IPS-NIHi7 (cell line): ENCODE measurements around the gene RUBCN.
"Not testable (repeated sequence)": the region's sequence is repeated elsewhere in the genome, so short reads cannot be mapped to it uniquely, and the experiment has no call there.

Experiments
- DNase-seq: peaks from one replicate; pipeline ENCODE4 v3.0.0; 2012; ENCODE audit warnings: mixed read lengths; ENCODE audit errors: extremely low spot score

RUBCN gene

DNA sequence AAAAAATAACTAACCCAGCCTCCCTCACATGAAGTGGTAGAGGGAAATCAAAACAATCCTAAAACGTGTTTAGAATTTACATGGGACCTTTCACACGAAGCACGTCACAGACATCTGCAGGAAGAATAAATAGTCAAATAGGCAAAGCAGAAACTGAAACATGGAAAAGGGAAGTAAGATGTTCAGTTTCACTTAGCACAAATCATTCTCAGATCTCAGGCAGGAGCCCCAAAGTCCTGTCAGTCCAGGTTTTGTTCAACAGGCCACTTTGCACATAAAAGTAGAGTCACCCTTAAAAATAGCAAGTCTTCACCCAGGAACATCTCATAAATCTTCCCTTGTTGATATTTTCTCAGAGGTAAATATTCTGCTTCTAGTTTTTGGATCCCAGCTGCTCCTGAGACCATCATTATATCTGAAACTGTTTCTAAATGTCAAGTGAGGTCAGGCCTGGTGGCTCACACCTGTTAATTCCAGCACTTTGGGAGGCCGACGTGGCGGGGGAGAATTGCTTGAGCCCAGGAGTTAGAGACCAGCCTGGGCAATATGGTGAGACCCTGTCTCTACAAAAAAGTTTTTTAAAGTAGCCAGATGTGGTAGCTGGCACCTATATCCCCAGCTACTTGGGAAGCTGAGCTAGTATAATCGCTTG is 1.9 kb downstream of the RUBCN start:
- no peak for DNase-seq

DNA sequence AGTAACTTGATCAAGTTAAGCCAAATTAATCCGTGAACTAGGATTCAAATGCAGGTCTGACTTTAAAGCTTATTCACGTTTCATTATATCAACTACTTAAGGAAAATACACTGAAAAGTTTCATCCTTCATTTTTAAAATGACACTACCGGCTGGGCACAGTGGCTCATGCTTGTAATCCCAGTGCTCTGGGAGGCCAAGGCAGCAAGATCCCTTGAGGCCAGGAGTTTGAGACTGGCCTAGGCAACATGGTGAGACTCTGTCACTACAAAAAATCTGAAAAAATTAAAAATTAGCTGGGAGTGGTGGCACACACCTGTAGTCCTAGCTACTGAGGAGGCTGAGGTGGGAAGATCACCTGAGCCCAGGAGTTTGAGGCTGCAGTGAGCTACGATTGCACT is 3.7 kb downstream of the RUBCN start:
- no peak for DNase-seq

- not testable (repeated sequence) for DNase-seq
Observed at GRCh38 chr3:197731483-197731882, 5.2 kb downstream of the RUBCN start.

DNA sequence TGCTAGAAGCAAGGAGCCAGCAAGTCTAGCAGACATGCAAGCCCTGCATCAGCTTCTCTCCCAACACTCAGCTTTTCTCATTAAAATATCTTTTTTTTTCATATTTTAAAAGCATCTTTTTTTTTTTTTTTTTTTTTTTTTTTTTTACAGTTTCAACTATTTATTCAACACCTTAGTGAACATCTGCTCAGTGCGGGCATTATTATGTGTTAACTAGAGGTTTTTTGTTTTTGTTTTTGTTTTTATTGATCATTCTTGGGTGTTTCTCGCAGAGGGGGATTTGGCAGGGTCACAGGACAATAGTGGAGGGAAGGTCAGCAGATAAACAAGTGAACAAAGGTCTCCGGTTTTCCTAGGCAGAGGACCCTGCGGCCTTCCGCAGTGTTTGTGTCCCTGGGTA is 5.9 kb downstream of the RUBCN start:
- not testable (repeated sequence) for DNase-seq

DNA sequence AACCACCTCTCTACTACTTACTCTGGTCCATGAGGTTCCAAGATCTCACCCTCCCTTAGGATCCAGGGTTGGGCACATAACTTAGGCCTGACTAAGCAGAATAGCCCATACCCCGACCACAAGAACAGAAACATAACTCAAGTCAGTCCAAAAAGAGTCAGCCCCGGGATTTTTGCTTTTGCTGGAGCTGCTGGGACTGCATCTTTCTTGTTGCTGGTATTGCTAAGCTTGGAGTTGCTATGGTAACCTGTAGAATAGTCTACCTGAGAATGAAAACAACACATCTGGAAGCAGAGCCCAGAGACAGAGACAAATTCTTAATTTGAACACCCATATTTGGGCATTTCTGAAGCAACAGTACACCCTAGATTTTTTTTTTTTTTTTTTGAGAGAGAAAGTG is 6.5 kb downstream of the RUBCN start:
- DNase-seq: no peak

GRCh38 chr3:197728487-197728886 is 8.2 kb downstream of the RUBCN start:
- DNase-seq: no peak

GRCh38 chr3:197727878-197728277 is 8.8 kb downstream of the RUBCN start:
- not testable (repeated sequence) for DNase-seq

DNA sequence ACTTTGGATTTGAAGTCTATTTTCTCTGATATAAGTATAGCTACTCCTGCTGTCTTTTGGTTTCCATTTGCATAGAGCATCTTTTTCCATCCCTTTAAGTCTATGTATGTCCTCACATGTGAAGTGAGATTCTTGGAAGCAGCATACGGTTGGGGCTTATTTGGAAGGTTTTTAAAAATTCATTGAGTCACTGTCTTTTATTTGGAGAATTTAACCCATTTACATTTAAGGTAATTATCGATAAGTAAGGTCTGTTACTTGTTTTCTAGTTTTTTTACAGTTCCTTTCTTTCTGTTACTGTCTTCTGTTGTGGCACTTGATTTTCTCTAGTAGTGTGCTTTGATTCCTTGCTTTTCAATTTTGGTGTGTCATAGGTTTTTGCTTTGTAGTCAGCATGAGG is 14.0 kb downstream of the RUBCN start:
- no peak for DNase-seq

GRCh38 chr3:197720694-197721093 is 16.0 kb downstream of the RUBCN start:
- DNase-seq: no peak

- no peak for DNase-seq
Observed at GRCh38 chr3:197718891-197719290, 17.8 kb downstream of the RUBCN start.

GRCh38 chr3:197714251-197714650 is 22.5 kb downstream of the RUBCN start:
- DNase-seq: no peak

DNA sequence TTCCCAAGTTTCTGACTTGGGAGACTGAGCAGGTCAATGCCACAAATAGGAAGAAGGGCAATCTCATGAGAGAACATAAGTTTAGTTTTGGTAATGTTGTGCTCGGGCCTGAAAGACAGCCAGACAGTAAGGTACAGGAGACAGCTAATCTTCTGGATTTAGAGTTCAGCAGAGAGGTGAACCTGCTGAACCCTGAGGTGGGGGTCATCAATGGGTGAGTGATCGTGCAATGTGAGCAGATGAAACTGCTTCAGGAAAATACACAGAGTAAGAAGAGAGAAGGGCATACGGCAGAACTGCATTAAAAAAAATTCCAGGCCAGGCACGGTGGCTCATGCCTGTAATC is 23.3 kb downstream of the RUBCN start:
- no peak for DNase-seq

DNA sequence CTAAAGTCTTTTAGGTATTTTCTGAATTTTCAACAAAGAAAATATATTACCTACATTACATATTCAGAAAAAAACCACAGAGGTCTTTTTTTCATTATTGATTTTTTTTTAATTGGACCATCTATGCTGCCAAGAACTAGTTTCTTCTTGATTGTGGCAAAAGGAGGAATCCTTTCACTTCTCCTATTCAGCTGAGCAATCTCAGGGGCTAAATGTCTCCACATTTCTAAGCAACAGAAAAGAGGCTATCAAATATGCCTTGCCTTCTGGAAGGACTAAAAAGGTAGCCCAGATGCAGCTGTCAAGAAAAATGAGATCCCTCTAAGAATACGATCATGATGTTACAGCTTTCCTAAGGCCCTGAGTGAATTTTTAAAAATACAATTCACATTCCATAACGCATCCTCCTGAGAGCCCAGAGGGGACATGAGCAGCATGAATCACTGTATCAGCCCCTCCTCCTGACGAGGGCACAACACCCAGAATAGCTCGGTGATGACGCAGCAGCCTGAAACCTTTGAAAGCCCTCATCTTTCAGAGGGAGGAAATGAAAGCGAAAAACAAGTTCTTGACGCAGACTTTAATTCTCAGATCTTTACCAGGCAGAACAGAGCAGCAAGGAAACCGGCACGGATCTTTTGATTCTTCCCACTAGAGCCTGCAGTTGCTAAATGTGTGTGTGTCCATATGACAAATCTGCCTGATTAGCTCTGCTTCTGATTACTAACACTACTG is 24.6 kb downstream of the RUBCN start:
- DNase-seq: peak; percentile 71

- not testable (repeated sequence) for DNase-seq
Observed at GRCh38 chr3:197710965-197711364, 25.7 kb downstream of the RUBCN start.

GRCh38 chr3:197709135-197709534 is 27.6 kb downstream of the RUBCN start:
- DNase-seq: no peak

GRCh38 chr3:197706658-197707057 is 30.0 kb downstream of the RUBCN start:
- no peak for DNase-seq

DNA sequence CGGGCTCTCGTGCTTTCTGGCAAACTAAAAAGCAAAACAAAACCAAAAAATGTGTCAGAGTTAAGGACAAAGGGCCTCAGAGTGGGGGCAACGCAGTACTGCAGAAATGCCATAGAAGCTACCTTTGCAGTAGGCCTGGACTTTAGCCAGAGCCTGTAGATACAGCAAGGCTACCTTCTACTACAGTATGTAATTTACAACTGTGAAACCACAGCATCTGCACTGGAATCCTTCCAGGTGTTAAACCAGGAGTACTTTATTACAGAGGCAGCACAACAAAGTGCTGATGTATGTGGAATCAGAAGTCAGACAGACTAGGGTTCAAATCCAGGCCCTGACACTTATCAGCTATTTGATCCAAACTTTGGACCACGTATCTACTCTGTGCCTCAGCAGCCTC is 34.9 kb downstream of the RUBCN start:
- DNase-seq: no peak

DNA sequence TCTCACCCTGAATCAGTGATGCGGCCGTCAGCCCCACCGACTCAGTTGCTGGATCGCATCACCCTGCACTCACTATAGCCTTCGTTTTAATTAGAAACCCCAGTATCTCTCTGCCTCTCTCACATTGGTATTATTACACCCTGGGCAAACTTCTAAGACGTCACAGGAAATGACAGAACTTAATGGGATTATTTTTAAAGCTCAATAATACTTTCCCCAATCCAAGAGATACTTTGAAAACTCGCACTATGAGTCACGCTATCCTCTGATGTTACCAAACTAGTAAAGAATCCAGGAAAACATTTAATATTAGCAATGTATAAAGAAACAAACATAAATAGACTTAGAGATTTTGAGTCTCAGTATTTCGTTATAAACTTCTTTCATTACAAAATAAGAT is 36.6 kb downstream of the RUBCN start:
- no peak for DNase-seq

- DNase-seq: no peak
Observed at GRCh38 chr3:197697355-197697754, 39.3 kb downstream of the RUBCN start.

DNA sequence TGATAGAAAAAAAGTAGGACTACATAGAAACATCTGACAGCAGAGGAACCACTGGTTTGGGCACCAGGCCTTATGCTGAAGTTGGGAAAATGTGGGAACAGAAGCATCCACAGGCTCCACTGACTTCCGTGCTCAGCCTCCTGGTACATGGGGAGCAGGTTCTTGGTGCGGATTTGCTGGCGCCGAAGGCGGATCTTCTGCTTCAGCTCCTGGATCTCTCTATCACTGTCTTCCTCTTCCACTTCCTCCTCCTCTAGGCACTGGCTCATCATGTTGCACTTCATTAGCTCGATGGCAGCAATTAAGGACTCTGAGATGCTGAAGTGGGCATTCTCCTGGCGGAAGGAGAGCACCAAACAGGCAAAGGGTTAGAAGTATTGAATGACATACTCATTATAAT is 42.5 kb downstream of the RUBCN start:
- DNase-seq: no peak

DNA sequence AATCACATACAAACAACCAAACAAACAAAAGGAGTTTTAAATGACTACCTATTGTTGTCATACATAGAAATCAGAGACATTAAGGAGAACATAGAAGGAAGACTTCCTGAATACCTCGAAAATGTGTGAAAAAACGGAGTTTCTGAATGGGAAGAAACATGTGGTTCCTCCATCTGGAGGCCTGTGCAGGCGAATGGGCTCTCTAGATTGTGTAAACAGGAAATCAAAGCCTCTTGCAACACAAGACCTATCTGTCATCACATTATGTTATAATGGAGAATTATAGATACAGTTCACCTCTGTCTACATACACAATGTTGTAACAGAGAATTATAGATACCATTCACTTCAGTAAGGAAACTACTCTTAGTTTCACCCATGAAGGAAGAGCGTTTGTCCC is 44.1 kb downstream of the RUBCN start:
- no peak for DNase-seq

DNA sequence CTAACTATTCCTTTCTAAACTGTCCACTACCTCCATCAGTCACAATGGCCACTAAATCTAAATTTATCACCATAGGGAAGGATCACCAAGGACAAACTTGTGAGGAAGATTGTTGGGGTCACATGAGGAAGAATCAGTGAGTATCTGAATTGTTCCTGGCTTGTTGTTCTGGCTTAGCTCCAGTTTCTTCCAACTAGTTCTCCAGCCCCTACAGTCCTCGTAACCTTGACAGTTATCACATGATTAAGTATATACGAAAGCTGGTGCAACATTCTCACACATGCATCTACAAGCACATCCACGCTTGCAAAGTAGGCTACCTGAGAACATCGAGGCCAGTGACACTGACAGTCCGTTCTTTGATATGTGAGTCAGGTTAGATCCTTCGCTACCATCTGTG is 46.0 kb downstream of the RUBCN start:
- no peak for DNase-seq

- no peak for DNase-seq
Observed at GRCh38 chr3:197687570-197687969, 49.1 kb downstream of the RUBCN start.

GRCh38 chr3:197686899-197687298 is 49.8 kb downstream of the RUBCN start:
- DNase-seq: no peak
